T-helper 17 cell (primary cell): ENCODE results near the gene NBPF3. TPM values are rescaled to one million over a fixed set of nuclear protein-coding genes. Genes with fewer than 3 reads are reported as not detected.
"Not testable (repeated sequence)": the region's sequence is repeated elsewhere in the genome, so short reads cannot be mapped to it uniquely, and the experiment has no call there.

ENCODE experiments used
- ATAC-seq: fragments of 150-1000 bp; cut with Tn5 transposase; 2 replicates; pipeline ENCODE4 v1.10.0; 2021; ENCODE audit warnings: mild to moderate bottlenecking, moderate library complexity
- DNase-seq, 3 donors: peaks; one replicate each; pipeline versions ENCODE4 v3.0.0 to v3.0.0-alpha.2; 2020 to 2021
- H3K9me3 ChIP-seq: one replicate; pipeline ENCODE4 v1.7.0; 2013; ENCODE audit warnings: low read length, mild to moderate bottlenecking; ENCODE audit not compliant: control insufficient read depth, poor library complexity, severe bottlenecking
- H3K27ac Mint-ChIP-seq: one replicate; pipeline ENCODE4 v1.8.0; 2022; ENCODE audit warnings: mild to moderate bottlenecking, moderate library complexity, mixed read lengths
- H3K27me3 Mint-ChIP-seq: one replicate; pipeline ENCODE4 v1.8.0; 2022; ENCODE audit warnings: mixed read lengths
- H3K36me3 Mint-ChIP-seq: one replicate; pipeline ENCODE4 v1.8.0; 2022; ENCODE audit warnings: low read depth, mixed read lengths
- H3K4me1 Mint-ChIP-seq: one replicate; pipeline ENCODE4 v1.8.0; 2022; ENCODE audit warnings: mild to moderate bottlenecking, mixed read lengths
- H3K4me3 Mint-ChIP-seq: one replicate; pipeline ENCODE4 v1.8.0; 2022; ENCODE audit warnings: mild to moderate bottlenecking, moderate library complexity, mixed read lengths
- total RNA-seq, 4 donors: library from RNA in 2 of 4; stranded (reverse) in 2 of 4; gene quantifications; one replicate each; pipeline ENCODE4 v1.2.3 and lab custom pipeline; 2022 to 2026

Gene NBPF3, protein sequence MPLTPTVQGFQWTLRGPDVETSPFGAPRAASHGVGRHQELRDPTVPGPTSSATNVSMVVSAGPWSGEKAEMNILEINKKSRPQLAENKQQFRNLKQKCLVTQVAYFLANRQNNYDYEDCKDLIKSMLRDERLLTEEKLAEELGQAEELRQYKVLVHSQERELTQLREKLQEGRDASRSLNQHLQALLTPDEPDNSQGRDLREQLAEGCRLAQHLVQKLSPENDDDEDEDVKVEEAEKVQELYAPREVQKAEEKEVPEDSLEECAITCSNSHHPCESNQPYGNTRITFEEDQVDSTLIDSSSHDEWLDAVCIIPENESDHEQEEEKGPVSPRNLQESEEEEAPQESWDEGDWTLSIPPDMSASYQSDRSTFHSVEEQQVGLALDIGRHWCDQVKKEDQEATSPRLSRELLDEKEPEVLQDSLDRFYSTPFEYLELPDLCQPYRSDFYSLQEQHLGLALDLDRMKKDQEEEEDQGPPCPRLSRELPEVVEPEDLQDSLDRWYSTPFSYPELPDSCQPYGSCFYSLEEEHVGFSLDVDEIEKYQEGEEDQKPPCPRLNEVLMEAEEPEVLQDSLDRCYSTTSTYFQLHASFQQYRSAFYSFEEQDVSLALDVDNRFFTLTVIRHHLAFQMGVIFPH
- total RNA-seq, result 10 to 100 TPM; 11.4 to 15.6 TPM
- 14.6 to 21.8 reads per million in 2 donors for total RNA-seq (lab: John Stamatoyannopoulos, UW)

DNA sequence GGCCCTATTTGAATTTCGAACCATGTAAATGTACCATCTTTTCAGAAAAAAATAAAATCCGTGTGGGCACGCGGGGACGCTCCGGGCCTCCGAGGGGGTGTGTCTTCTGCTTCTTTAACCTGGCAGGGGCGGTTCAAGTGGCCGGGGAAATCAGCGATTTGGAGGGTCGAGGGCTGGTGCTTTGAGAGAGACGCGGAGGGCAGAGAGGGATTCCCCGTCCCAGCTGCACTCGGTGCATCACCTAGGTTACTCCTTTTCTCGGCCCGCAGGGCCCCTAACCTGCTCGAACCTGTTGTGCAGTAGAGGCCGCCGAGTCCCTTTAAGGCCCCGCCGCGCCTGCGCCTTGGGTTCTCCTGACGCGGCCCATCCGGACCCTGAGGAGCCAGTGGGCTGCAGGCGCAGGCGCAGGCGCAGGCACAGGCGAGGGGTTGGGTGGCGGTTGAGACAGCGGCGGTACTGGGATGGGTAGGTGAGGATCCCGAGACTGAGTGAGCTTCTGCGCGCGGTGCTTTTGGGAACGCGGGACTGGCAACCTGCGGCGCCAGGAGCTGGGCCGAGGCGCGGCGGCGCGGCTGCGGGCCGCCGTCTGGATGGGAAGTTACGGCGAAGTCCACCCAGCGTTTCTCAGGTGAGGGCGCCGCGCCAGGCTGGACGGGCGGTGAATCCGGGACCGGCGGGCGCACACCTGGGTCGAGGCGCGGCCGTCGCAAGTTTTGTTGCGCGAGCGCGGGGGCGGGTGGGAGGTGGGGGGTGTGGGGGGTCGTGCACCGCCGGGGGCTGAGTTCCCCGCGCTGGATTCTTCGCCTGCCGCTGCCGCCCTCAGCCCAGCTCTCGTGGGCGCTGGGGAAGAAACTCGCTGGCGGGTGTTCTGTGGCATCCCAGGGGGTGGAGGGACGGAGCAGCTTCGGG lies at the start of gene NBPF3:
TSS of gene NBPF3 (plus strand) at position 417 of the 909 bp plus-strand sequence. CDS start 4,950 bp downstream, outside the sequence.
- Mint-ChIP-seq H3K4me3 (peak within 1 kb of the TSS; percentile 96), H3K27ac (peak within 1 kb of the TSS; percentile 94), H3K36me3 (peaks cover 2% of the 10 kb centered on the region), H3K4me1 (peaks cover 9% of the 10 kb centered on the region), H3K27me3 (peaks cover 5% of the 10 kb centered on the region)
- no peaks in the 10 kb centered on the region for H3K9me3 ChIP-seq
- peak; percentile 44 to 87 (median 46) for DNase-seq
- ATAC-seq, result peak; percentile 97

DNA sequence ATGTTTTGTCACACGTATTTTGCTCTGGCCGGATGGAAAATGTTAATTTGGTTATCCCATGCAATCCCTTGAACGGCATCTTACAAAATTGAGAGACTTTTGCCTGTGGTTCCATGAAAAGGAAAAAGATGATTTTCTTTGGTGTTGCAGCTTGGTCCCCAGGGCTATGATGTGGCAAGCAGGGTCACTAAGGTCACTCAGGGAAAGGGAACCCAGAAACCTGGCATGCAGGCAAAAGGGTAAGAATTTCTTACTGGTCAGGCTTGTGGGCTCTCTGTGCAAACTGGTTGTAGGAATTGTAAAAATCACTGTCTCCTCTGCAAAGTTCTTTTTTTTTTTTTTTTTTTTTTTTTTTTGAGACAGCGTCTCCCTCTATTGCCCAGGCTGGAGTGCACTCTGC lies 48.4 kb upstream of the NBPF3 start:
- Mint-ChIP-seq H3K4me1 (peaks cover 2% of the 10 kb centered on the region), H3K27ac (no peak overlapping the region), H3K4me3 (no peak overlapping the region), H3K36me3 (no peaks in the 10 kb centered on the region), H3K27me3 (peaks cover 11% of the 10 kb centered on the region)
- ATAC-seq (no peak), DNase-seq (no peak)
- no peaks in the 10 kb centered on the region for H3K9me3 ChIP-seq

DNA sequence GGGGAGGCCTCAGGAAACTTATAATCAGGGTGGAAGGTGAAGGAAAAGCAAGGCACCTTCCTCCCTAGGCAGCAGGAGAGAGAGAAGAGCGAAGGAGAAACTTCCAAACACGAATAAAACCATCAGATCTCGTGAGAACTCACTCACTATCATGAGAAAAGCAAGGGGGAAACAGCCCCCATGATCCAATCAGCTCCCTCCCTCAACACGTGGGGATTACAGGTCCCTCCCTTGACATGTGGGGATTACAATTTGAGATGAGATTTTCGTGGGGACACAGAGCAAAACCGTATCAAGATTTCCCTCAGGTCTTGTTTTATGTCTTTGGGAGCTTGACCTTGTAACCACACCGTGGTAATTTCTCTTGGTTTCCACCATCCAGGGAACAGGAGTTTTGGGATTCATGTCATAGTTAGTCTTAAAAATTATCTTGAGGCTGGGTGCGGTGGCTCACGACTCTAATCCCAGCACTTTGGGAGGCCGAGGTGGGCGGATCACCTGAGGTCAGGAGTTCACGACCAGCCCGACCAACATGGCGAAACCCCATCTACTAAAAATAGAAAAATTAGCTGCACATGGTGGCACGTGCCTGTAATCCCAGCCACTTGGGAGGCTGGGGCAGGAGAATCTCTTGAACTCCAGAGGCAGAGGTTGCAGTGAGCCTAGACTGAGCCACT lies 47.2 kb upstream of the NBPF3 start:
- Mint-ChIP-seq H3K36me3 (no peaks in the 10 kb centered on the region), H3K4me3 (no peak overlapping the region), H3K27ac (no peak overlapping the region), H3K27me3 (peaks cover 11% of the 10 kb centered on the region), H3K4me1 (peaks cover 4% of the 10 kb centered on the region)
- DNase-seq (no peak), ATAC-seq (no peak)
- H3K9me3 ChIP-seq, result no peaks in the 10 kb centered on the region

DNA sequence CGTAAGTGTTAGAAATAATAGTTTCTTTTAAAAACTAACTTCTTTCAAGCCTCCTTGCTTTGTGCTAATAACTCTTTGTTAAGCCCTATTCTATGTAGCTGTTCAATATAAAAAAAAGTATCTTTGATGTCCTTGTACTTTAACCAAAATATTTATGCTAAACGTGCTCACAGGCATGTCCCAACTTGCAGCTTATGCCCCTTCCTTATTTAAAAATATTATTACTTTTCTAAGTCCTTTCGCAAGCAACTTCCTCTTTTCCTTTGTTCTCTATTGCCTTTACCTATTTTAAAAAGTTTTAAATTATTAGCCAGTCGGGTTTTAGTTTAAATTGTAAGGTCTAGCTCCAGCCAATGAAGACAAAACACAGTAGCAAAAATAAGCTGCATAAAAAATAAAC lies 43.4 kb upstream of the NBPF3 start:
- Mint-ChIP-seq H3K4me1 (peaks cover 6% of the 10 kb centered on the region), H3K4me3 (no peak overlapping the region), H3K36me3 (no peaks in the 10 kb centered on the region), H3K27ac (no peak overlapping the region), H3K27me3 (peaks cover 22% of the 10 kb centered on the region)
- ATAC-seq (no peak), DNase-seq (no peak)
- H3K9me3 ChIP-seq, result no peaks in the 10 kb centered on the region

DNA sequence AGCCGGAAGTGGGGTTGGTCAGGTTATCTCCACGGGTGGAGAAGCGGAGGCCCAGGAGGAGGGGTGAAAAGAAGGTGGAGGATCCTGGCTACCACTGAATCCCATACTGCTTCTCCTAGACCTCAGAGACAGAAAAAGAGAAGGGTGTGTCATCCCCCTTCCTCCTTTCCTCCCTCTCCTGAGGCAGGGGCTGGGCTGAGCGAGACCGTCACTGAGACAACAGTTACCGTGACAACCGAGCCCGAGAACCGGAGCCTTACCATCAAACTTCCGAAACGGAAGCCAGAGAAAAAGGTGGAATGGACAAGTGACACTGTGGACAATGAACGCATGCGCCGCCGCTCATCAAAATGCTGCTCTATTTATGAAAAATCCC lies 42.1 kb upstream of the NBPF3 start:
- no peaks in the 10 kb centered on the region for H3K9me3 ChIP-seq
- ATAC-seq, result peak; percentile 57
- peaks cover 20% of the 10 kb centered on the region for H3K27me3 Mint-ChIP-seq
- H3K36me3 Mint-ChIP-seq, result no peaks in the 10 kb centered on the region
- H3K4me1 Mint-ChIP-seq, result peaks cover 7% of the 10 kb centered on the region
- peak overlapping the region; percentile 80 for H3K27ac Mint-ChIP-seq
- no peak for DNase-seq
- H3K4me3 Mint-ChIP-seq, result peak overlapping the region; percentile 86

DNA sequence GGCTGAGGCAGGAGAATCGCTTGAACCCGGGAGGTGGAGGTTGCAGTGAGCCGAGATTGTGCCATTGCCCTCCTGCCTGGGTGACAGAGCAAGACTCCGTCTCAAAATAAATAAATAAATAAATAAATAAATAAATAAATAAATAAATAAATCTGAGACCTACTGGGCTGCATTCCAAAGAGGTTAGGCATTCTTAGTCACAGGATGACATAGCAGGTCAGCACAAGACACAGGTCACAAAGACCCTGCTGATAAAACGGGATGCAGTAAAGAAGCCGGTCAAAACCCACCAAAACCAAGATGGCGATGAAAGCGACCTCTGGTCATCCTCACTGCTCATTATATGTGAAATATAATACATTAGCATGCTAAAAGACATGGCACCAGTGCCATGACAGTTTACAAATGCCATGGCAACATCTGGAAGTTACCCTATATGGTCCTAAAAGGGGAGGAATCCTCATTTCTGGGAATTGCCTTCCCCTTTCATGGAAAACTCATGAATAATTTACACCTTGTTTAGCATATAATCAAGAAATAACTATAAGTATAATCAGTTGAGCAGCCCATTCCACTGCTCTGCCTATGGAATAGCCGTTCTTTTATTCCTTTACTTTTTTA lies 38.1 kb upstream of the NBPF3 start:
- not testable (repeated sequence) for H3K9me3 ChIP-seq, DNase-seq, H3K36me3 Mint-ChIP-seq, H3K4me3 Mint-ChIP-seq, H3K27ac Mint-ChIP-seq, H3K4me1 Mint-ChIP-seq, ATAC-seq
- H3K27me3 Mint-ChIP-seq, result peaks cover 28% of the 10 kb centered on the region

DNA sequence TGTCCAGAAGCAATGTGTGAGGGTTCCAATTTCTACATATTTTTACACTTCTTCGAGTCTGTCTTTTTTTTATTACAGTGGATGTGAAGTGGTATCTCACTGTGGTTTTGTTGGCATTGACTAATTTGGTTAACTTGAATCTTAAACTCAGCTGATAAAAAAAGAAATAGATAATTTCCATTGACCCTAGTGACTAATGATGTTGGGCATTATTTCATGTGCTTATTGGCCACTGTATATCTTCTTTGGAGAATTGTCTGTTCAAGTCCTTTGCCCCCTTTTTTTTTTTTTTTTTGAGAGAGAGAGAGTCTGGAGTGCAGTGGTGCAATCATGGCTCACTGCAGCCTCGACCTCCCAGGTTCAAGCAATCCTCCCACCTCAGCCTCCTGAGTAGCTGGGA lies 33.3 kb upstream of the NBPF3 start:
- ATAC-seq (no peak), DNase-seq (no peak)
- peaks cover 2% of the 10 kb centered on the region for H3K36me3 Mint-ChIP-seq
- no peaks in the 10 kb centered on the region for H3K9me3 ChIP-seq
- no peak overlapping the region for H3K27ac Mint-ChIP-seq
- H3K4me3 Mint-ChIP-seq, result no peak overlapping the region
- H3K4me1 Mint-ChIP-seq, result peaks cover 4% of the 10 kb centered on the region
- H3K27me3 Mint-ChIP-seq, result peaks cover 33% of the 10 kb centered on the region

DNA sequence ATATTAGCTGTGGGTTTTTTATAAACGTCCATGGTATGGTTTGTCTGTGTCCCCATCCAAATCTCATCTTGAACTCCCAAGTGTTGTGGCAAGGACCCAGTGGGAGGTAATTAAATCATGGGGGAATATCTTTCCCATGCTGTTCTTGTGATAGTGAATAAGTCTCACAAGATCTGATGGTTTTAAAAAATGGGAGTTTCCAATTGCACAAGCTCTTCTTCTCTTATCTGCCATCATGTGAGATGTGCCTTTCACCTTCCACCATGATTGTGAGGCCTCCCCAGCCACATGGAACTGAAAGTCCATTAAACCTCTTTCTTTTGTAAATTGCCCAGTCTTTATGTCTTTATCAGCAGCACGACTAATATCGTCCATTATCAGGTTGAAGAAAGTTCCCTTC lies 30.0 kb upstream of the NBPF3 start:
- not testable (repeated sequence) for H3K9me3 ChIP-seq, H3K4me3 Mint-ChIP-seq, H3K4me1 Mint-ChIP-seq, DNase-seq, H3K27ac Mint-ChIP-seq, ATAC-seq, H3K36me3 Mint-ChIP-seq
- peaks cover 36% of the 10 kb centered on the region for H3K27me3 Mint-ChIP-seq

DNA sequence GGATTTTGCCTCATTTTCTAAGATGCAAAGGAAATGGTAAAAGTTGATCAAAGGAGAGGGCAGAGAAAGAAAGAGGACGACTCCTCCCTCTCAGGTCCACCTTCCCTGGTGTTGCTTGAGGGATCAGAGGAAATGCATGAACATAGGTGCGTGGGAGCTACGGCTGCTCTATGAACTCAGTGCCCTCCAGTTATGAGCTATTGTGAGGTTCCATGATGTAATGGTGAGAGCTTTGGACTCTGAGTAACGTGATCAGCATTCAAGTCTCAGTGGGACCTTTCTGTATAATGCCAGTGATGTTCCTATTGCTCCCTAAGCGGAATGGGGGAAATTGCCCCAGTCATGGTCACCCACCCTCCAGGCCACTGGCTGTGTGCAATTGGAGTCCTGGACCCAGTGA lies 25.9 kb upstream of the NBPF3 start:
- H3K4me1 Mint-ChIP-seq, result peaks cover 2% of the 10 kb centered on the region

DNA sequence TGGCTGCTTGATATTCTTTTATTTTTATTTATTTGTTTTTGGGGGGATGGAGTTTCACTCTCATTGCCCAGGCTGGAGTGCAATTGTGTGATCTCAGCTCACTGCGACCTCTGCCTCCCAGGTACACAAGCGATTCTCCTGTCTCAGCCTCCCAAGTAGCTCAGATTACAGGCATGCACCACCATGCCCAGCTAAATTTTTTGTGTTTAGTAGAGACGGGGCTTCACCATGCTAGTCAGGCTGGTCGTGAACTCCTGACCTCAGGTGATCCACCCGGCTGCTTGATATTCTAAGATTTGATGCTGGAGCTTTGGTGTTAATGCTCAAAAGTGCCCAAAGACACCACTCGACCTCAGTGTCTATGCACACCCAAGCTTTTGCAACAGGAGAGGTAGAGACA lies 19.6 kb upstream of the NBPF3 start:
- not testable (repeated sequence) for H3K36me3 Mint-ChIP-seq, H3K27ac Mint-ChIP-seq, H3K9me3 ChIP-seq, DNase-seq, H3K4me1 Mint-ChIP-seq, ATAC-seq, H3K4me3 Mint-ChIP-seq
- H3K27me3 Mint-ChIP-seq, result peaks cover 63% of the 10 kb centered on the region

More for the DNA sequence above, 25.9 kb upstream of the NBPF3 start:
- ATAC-seq, result no peak
- no peak overlapping the region for H3K27ac Mint-ChIP-seq
- H3K9me3 ChIP-seq, result no peaks in the 10 kb centered on the region
- DNase-seq, result no peak
- peaks cover 2% of the 10 kb centered on the region for H3K36me3 Mint-ChIP-seq
- no peak overlapping the region for H3K4me3 Mint-ChIP-seq
- H3K27me3 Mint-ChIP-seq, result peaks cover 56% of the 10 kb centered on the region

DNA sequence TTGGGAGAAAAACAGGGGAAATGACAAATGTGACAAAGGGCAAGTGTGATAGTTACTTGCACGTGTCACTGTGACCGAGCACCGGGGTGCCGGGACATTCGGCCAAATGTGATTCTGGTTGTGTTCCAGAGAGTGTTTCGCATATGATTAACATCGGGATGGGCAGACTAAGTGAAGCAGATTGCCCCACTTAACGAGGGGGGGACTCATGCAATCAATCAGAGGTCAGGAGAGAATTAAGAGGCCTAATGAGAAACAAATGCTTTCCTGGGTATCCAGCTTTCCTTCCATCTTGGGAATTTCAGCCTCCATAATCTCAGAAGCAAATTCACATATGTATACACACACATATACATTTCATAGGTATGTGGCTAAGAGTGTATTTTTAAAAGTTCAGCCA lies 18.6 kb upstream of the NBPF3 start:
- not testable (repeated sequence) for H3K9me3 ChIP-seq, H3K36me3 Mint-ChIP-seq, ATAC-seq, H3K4me3 Mint-ChIP-seq, H3K4me1 Mint-ChIP-seq, H3K27ac Mint-ChIP-seq, DNase-seq
- H3K27me3 Mint-ChIP-seq, result peaks cover 60% of the 10 kb centered on the region

DNA sequence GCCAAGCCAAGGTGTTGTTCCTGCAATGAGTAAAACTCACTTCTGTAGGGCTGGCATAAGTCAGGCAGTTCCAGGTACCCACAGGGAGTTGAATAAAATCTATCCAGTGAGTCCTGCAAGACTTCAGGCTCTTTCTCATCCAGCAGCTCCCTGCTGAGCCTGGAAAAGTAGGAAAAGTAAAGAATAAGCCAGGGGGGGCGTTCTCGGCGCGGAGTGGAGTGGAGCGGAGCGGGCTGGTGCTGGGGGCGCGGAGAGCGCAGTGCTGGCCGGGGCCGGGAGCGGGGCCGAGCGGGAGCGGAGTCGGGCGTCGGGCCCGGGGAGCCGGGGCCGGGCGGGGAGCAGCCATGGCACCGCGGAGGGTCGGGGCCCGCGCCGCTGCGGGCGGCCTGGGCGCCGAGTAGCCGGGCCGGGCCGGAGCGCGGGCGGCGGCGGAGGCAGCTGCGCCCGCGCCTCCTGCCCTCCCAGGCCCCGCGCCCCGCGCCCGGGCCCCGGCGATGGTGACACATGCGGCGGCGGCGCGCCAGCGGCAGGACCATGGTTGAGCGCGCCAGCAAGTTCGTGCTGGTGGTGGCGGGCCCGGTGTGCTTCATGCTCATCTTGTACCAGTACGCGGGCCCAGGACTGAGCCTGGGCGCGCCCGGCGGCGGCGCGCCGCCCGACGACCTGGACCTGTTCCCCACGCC lies 12.0 kb upstream of the NBPF3 start:
- not testable (repeated sequence) for H3K9me3 ChIP-seq, DNase-seq, H3K4me1 Mint-ChIP-seq, H3K27ac Mint-ChIP-seq, H3K36me3 Mint-ChIP-seq
- peaks cover 28% of the 10 kb centered on the region for H3K27me3 Mint-ChIP-seq
- ATAC-seq, result peak; percentile 32
- peak overlapping the region; percentile 31 for H3K4me3 Mint-ChIP-seq
